ENCODE data around the gene ZNF160. TPM values are rescaled to one million over a fixed set of nuclear protein-coding genes. Genes with fewer than 3 reads are reported as not detected.

ZNF160 gene
- total RNA-seq, 1 donor from 2014 or later = 124 TPM

DNA sequence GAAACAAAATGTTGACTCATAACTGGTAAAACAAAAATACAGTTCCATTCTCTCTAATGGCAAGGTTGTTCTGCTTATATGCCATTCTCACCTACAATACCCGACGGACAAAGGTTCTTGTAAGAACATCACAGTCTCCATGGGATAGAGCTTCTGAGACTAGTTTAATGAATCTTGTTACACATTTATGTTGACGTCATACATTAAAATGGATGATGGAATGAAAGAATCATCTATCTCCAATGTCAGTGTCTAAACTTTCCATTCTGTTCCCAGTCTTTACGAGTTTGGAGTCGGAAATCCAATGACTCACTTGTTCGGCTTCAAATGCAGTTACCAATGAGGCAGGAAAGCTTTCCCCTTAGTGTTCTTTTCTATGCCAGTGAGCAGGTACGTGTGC is 17.7 kb downstream of the ZNF160 start:
- Histone ChIP-seq H3K27me3 (no peaks in the 10 kb centered on the region), H3K4me1 (no peaks in the 10 kb centered on the region), H3K4me3 (no peak overlapping the region), H3K27ac (no peak overlapping the region), H3K36me3 (peaks cover 53 to 93% of the 10 kb centered on the region in 2 donors), H3K9me3 (peaks cover 2 to 13% of the 10 kb centered on the region in 2 donors)
- DNase-seq (ENCODE audit: low spot score in 2 of 2) = no peak
- intact Hi-C loops (cut with DNase I) = no loop called here
- TF ChIP-seq, protein P1, sequence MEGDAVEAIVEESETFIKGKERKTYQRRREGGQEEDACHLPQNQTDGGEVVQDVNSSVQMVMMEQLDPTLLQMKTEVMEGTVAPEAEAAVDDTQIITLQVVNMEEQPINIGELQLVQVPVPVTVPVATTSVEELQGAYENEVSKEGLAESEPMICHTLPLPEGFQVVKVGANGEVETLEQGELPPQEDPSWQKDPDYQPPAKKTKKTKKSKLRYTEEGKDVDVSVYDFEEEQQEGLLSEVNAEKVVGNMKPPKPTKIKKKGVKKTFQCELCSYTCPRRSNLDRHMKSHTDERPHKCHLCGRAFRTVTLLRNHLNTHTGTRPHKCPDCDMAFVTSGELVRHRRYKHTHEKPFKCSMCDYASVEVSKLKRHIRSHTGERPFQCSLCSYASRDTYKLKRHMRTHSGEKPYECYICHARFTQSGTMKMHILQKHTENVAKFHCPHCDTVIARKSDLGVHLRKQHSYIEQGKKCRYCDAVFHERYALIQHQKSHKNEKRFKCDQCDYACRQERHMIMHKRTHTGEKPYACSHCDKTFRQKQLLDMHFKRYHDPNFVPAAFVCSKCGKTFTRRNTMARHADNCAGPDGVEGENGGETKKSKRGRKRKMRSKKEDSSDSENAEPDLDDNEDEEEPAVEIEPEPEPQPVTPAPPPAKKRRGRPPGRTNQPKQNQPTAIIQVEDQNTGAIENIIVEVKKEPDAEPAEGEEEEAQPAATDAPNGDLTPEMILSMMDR (IDR thresholded peaks at IDR 0.05) = no peak

DNA sequence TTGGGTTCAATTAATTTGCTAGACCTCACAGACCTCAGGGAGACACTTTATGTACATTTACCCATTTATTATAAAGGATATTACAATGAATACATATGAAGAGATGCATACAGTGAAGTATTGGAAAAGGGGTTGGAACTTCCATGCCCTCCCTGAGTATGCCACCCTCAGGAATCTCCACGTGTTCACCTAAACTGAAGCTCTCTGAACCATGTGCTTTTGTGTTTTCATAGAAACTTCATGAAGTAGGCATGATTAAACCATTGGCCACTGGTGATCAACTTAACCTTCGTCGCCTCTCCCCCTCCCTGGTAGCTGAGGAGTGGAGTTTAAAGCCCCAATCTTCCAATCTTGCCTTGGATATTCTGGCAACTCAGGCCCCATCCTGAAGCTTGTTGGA is 20.3 kb downstream of the ZNF160 start:
- TF ChIP-seq, protein P1 (IDR thresholded peaks at IDR 0.05) = no peak
- Histone ChIP-seq H3K27me3 (no peaks in the 10 kb centered on the region), H3K4me1 (no peaks in the 10 kb centered on the region), H3K9me3 (peaks cover 4 to 31% of the 10 kb centered on the region in 2 donors), H3K27ac (no peak overlapping the region), H3K4me3 (no peak overlapping the region), H3K36me3 (peaks cover 56 to 86% of the 10 kb centered on the region in 2 donors)
- intact Hi-C loops (cut with DNase I) = no loop called here
- no peak for DNase-seq (ENCODE audit: low spot score in 2 of 2)

DNA sequence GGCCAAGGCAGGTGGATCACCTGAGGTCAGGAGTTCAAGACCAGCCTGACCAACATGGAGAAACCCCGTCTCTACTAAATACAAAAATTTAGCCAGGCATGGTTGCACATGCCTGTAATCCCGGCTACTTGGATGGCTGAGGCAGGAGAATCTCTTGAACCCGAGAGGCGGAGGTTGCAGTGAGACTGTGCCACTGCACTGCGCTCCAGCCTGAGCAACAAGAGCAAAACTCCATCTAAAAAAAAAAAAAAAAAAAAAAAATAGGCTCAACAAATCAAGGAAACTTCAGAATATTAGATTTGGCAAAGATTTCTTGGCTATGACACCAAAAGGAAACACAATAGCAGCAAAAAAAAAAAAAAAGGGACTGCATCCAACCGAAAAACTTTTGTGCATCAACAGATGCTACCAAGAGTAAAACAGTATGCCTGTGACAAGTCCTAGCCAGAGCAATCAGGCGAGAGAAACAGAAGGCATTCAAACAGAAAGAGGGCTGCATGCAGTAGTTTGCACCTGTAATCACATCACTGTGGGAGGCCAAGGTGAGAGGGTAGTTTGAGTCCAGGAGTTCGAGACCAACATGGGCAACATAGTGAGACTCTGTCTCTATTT is 23.8 kb downstream of the ZNF160 start:
- Histone ChIP-seq H3K4me3 (no peak overlapping the region), H3K4me1 (no peaks in the 10 kb centered on the region), H3K27me3 (no peaks in the 10 kb centered on the region), H3K27ac (no peak overlapping the region), H3K9me3 (peaks cover 17 to 59% of the 10 kb centered on the region in 2 donors), H3K36me3 (peaks cover 59 to 84% of the 10 kb centered on the region in 2 donors)
- TF ChIP-seq, protein P1 (IDR thresholded peaks at IDR 0.05) = no peak
- intact Hi-C loops (cut with DNase I) = no loop called here
- DNase-seq (ENCODE audit: low spot score in 2 of 2) = no peak

DNA sequence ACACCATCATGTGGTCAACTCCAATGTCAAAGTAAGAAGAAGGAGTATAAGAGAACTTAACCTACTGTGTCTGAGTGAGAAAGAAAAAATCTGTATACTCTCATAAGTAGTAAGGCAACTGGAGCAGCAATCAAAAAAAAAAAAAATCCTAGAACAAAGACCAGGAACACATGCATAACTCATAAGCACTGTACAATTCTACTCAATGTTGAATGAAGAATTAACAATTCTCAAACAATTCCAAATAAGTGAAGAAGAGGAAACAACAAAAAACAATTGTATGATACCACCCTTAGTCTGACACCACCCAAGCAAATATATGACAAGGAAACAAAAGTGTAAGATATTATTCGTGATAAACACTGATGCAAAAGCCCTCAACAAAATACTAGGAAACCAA is 24.6 kb downstream of the ZNF160 start:
- Histone ChIP-seq H3K27ac (no peak overlapping the region), H3K9me3 (peaks cover 17 to 67% of the 10 kb centered on the region in 2 donors), H3K27me3 (no peaks in the 10 kb centered on the region), H3K36me3 (peaks cover 59 to 84% of the 10 kb centered on the region in 2 donors), H3K4me3 (no peak overlapping the region), H3K4me1 (no peaks in the 10 kb centered on the region)
- TF ChIP-seq, protein P1 (IDR thresholded peaks at IDR 0.05) = no peak
- intact Hi-C loops (cut with DNase I) = no loop called here
- DNase-seq (ENCODE audit: low spot score in 2 of 2) = no peak

DNA sequence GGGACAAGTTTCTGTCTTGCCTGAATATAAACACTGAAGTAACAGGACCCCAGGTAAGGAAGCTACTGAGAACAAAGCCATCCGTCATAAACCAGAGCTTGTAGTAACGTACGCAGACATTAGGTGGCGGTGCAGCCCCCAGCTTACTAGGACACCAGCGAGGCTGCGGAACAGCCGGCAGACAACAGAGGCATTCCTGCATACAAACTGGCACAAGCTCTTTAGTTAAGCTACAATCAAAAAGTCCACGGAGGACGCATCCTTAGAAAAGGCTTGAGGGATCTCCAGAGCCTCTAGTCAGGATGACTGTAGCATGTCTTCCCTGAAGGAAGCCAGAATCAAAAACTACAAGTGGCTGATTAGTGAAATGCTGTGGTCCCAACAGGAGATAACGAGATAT is 26.2 kb downstream of the ZNF160 start:
- Histone ChIP-seq H3K36me3 (peaks cover 65 to 85% of the 10 kb centered on the region in 2 donors), H3K27ac (no peak overlapping the region), H3K4me3 (no peak overlapping the region), H3K27me3 (no peaks in the 10 kb centered on the region), H3K9me3 (peaks cover 24 to 84% of the 10 kb centered on the region in 2 donors), H3K4me1 (no peaks in the 10 kb centered on the region)
- no peak for DNase-seq (ENCODE audit: low spot score in 2 of 2)
- intact Hi-C loops (cut with DNase I) = no loop called here
- TF ChIP-seq, protein P1 (IDR thresholded peaks at IDR 0.05) = peak in 2 of 3 experiments; percentile 27 to 39
